PFSK-1 (cell line): ENCODE results near the gene DISP3.

Source experiments
- POLR2AphosphoS5 ChIP-seq: IDR thresholded peaks from 2 replicates; pipeline ENCODE4 v1.6.1; 2012; ENCODE audit warnings: low read depth, mild to moderate bottlenecking, control low read depth, low read length, moderate library complexity
- TF ChIP-seq, protein P1 (sequence below), 2 experiments: IDR thresholded peaks; 2 replicates each; pipeline versions ENCODE4 v1.6.1 to v1.8.0; 2011 to 2012; ENCODE audit warnings: low read depth in 2 of 2, low read length in 2 of 2, control low read depth in 1 of 2, inconsistent platforms in 1 of 2, mild to moderate bottlenecking in 1 of 2, moderate library complexity in 1 of 2; ENCODE audit not compliant: insufficient read depth in 1 of 2

DNA sequence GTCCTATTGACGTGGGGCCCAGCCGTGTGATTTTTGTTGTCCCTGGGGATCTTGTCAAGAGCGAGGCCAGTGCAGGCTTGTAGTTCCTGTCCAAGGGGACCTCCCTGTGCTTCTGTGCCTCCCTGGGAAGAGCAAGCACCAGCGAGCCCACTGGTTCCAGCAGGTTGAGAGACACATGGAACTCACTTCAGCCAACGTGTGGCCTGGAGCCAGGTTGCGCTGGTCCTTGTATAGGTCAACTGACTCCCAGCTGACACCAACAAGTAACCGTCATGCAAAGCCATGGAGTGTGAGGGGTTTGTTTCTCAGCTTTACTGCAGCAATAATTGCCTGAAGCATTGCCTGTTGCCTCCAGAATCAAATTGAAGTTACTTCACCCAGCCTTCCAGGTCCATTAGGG lies 63.0 kb downstream of the DISP3 start:
- no peak for TF ChIP-seq POLR2AphosphoS5
- TF ChIP-seq, protein P1, sequence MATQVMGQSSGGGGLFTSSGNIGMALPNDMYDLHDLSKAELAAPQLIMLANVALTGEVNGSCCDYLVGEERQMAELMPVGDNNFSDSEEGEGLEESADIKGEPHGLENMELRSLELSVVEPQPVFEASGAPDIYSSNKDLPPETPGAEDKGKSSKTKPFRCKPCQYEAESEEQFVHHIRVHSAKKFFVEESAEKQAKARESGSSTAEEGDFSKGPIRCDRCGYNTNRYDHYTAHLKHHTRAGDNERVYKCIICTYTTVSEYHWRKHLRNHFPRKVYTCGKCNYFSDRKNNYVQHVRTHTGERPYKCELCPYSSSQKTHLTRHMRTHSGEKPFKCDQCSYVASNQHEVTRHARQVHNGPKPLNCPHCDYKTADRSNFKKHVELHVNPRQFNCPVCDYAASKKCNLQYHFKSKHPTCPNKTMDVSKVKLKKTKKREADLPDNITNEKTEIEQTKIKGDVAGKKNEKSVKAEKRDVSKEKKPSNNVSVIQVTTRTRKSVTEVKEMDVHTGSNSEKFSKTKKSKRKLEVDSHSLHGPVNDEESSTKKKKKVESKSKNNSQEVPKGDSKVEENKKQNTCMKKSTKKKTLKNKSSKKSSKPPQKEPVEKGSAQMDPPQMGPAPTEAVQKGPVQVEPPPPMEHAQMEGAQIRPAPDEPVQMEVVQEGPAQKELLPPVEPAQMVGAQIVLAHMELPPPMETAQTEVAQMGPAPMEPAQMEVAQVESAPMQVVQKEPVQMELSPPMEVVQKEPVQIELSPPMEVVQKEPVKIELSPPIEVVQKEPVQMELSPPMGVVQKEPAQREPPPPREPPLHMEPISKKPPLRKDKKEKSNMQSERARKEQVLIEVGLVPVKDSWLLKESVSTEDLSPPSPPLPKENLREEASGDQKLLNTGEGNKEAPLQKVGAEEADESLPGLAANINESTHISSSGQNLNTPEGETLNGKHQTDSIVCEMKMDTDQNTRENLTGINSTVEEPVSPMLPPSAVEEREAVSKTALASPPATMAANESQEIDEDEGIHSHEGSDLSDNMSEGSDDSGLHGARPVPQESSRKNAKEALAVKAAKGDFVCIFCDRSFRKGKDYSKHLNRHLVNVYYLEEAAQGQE (IDR thresholded peaks at IDR 0.05; ENCODE audit: insufficient read depth in 1 of 2, low read depth in 2 of 2, low read length in 2 of 2) = no peak
